Esophagus squamous epithelium (tissue), 5 donors: ENCODE results near the gene MNX1. TPM values are rescaled to one million over a fixed set of nuclear protein-coding genes. Genes with fewer than 3 reads are reported as not detected.

Source experiments
- DNase-seq: peaks from one replicate; lab custom pipeline; 2025; lab: John Stamatoyannopoulos, UW
- H3K27ac ChIP-seq, 4 donors: fragments of 200-600 bp; sonication (generic); one replicate each; pipeline ENCODE4 v1.5.1; 2016 to 2019; ENCODE audit warnings: mild to moderate bottlenecking in 1 of 4
- H3K27me3 ChIP-seq, 4 donors: fragments of 200-600 bp; sonication (generic); 1 replicate in 3 of 4; 2 replicates in 1 of 4; pipeline versions ENCODE4 v1.5.1 to v1.6.0; 2017 to 2021; ENCODE audit warnings: antibody characterized with exemption in 1 of 4
- H3K36me3 ChIP-seq, 3 donors: fragments of 200-600 bp; sonication (generic); one replicate each; pipeline ENCODE4 v1.5.1; 2016 to 2019
- H3K4me1 ChIP-seq, 3 donors: fragments of 200-600 bp; sonication (generic); one replicate each; pipeline ENCODE4 v1.5.1; 2017 to 2019
- H3K4me3 ChIP-seq, 4 donors: fragments of 200-600 bp; sonication (generic); 1 replicate in 3 of 4; 2 replicates in 1 of 4; pipeline ENCODE4 v1.5.1; 2016 to 2019; ENCODE audit warnings: mild to moderate bottlenecking in 2 of 4, moderate library complexity in 1 of 4
- H3K9me3 ChIP-seq, 3 donors: fragments of 200-600 bp; sonication (generic); one replicate each; pipeline ENCODE4 v1.5.1; 2016 to 2019
- CTCF ChIP-seq, 6 experiments: fragments of 450-650 bp in 4 of 6; fragments of 200-600 bp in 2 of 6; sonication (generic) in 2 of 6; IDR thresholded peaks; one replicate each; pipeline ENCODE4 v1.5.1; 2016 to 2019; ENCODE audit warnings: antibody characterized with exemption in 6 of 6, mild to moderate bottlenecking in 4 of 6, moderate library complexity in 4 of 6
- POLR2A ChIP-seq, 4 donors: fragments of 450-650 bp; IDR thresholded peaks; one replicate each; pipeline ENCODE4 v1.6.1; 2017; ENCODE audit warnings: antibody characterized with exemption in 4 of 4, mild to moderate bottlenecking in 4 of 4, moderate library complexity in 3 of 4
- WGBS, 2 donors: methylation state at CpG; one replicate each; pipeline ENCODE4 v1.1.5; 2018; 5-methylcytosine and 5-hydroxymethylcytosine counted together
- intact Hi-C: fragments of 100-400 bp; cut with DNase I; formaldehyde crosslinking; loops from one replicate; pipeline ENCODE4 v1.15.0; 2022
- total RNA-seq, 4 donors: library from RNA; depleted of rRNA; stranded (reverse); fragments of >200 nt; gene quantifications; one replicate each; pipeline ENCODE4 v1.1.0, GENCODE V29; 2016
- donor health status: DM: yes; HTN: yes; CAD: no.

MNX1 gene
- total RNA-seq, 4 donors from 2014 or later = 0.47 to 1.1 TPM; not detected in 2

DNA sequence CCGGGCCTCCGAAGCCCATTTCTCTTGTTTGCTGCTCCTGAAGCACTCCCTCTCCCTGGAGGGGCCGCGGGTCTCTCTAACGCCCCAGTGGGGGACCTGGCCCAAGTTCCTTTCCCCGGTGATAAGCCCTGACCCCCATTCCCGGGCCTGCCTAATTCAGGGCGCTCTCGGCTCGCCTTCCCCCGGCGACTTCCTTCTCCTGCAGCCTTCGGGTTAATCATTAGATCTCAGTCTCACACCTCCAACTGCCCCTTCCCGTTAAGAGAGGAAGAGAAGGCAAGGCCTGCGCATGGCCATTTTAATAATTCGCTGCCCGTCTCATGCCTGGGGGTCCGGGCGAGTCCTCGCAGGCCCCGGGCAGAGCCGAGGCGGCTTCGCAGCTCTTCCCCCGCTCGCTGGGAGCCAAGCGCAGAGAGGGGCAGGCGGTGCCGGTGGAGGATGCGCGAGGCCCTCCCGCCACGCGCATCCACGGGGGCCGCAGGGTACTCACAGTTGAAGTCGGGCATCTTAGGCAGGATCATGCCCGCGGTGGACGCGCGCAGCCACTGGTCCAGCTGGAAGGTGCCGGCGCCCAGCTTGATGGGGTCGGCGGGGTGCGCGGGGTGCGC is 1.2 kb downstream of the MNX1 start:
- no peak for TF ChIP-seq CTCF (IDR thresholded peaks at IDR 0.05)
- no peak for TF ChIP-seq POLR2A (IDR thresholded peaks at IDR 0.05)
- Histone ChIP-seq H3K4me1 (peaks cover 18 to 57% (median 25%) of the 10 kb centered on the region in 3 donors), H3K27ac (no peak overlapping the region), H3K9me3 (no peaks in the 10 kb centered on the region), H3K36me3 (no peaks in the 10 kb centered on the region), H3K4me3 (peak overlapping the region in 2 of 4 donors; percentile 31 to 54), H3K27me3 (peaks cover 18 to 98% (median 43%) of the 10 kb centered on the region in 4 donors)
- no peak for DNase-seq
- WGBS, 2 donors = 1 to 20% methylated on average over 3 to 12 of the region's 49 CpGs
- intact Hi-C loops = no loop called here

DNA sequence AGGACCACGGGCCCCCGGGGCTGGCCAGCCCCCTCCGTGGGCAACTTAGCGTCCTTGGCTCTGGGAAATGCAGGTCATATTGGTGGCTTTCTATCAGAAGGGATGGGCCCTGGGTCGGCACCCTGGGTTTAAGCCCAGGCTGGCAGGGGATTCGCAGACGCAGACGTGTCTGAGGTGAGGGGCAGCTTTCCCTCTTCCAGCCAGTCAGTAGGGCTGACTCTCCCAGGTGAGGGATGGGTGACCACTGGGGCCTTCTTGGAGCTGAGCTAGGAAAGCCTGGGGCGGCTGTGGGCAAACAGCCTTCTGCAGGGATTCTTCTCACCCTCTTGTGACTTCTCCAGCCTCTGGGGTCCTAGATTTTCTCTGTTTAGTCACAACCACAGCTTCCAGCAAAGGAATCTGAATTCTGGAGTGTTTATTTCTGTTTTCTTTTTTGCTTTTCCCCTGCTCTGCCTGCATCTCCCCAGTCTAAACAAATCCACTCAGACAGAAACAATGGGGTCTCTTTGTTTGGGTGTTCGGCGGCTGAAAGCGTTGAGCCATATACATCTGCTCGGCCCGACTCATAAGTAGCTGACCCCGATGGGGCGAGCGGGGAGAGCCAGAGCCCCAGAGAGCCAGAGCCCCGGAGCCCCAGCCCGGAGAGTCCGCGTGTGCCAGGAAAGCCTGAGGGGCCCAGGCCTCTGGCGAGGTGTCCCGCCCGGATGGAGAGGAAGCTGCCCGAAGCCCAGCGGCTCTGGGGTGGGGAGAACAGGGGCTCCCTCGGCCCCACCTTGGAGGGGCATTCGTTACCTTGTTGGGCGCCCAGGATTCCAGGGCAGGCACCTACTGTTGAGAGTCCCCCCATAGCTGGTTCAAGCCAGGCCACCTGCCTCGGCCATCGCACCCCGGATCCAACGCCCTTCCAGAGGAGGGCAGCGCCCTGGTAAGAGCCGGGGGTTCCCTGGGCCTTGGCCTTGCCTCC is 2.0 kb downstream of the MNX1 start:
- no peak overlapping the region for H3K27ac ChIP-seq
- 11 to 27% methylated on average over 5 to 8 of the region's 35 CpGs for WGBS, 2 donors
- H3K9me3 ChIP-seq = no peaks in the 10 kb centered on the region
- DNase-seq = no peak
- H3K36me3 ChIP-seq = no peaks in the 10 kb centered on the region
- TF ChIP-seq CTCF (IDR thresholded peaks at IDR 0.05) (no peak), POLR2A (IDR thresholded peaks at IDR 0.05) (no peak)
- intact Hi-C loops = no loop called here
- peaks cover 22 to 65% (median 32%) of the 10 kb centered on the region in 3 donors for H3K4me1 ChIP-seq
- H3K27me3 ChIP-seq = peaks cover 26 to 98% (median 51%) of the 10 kb centered on the region in 4 donors
- no peak overlapping the region for H3K4me3 ChIP-seq

- H3K4me3 ChIP-seq = no peak overlapping the region
- 28 to 31% methylated on average over 16 to 18 of the region's 18 CpGs for WGBS, 2 donors
- intact Hi-C loops = no loop called here
- no peak overlapping the region for H3K27ac ChIP-seq
- no peaks in the 10 kb centered on the region for H3K36me3 ChIP-seq
- no peaks in the 10 kb centered on the region for H3K9me3 ChIP-seq
- peaks cover 22 to 74% (median 38%) of the 10 kb centered on the region in 3 donors for H3K4me1 ChIP-seq
- TF ChIP-seq POLR2A (IDR thresholded peaks at IDR 0.05) (no peak), CTCF (IDR thresholded peaks at IDR 0.05) (no peak)
- peaks cover 35 to 98% (median 59%) of the 10 kb centered on the region in 4 donors for H3K27me3 ChIP-seq
- no peak for DNase-seq
Observed at GRCh38 chr7:157007470-157008066, 2.9 kb downstream of the MNX1 start.

- Histone ChIP-seq H3K4me3 (no peak overlapping the region), H3K9me3 (no peaks in the 10 kb centered on the region), H3K27ac (no peak overlapping the region), H3K36me3 (no peaks in the 10 kb centered on the region), H3K27me3 (peaks cover 39 to 98% (median 63%) of the 10 kb centered on the region in 4 donors), H3K4me1 (peaks cover 22 to 76% (median 38%) of the 10 kb centered on the region in 3 donors)
- intact Hi-C loops = no loop called here
- TF ChIP-seq POLR2A (IDR thresholded peaks at IDR 0.05) (no peak), CTCF (IDR thresholded peaks at IDR 0.05) (no peak)
- DNase-seq = no peak
- 26 to 34% methylated on average over 5 to 7 of the region's 7 CpGs for WGBS, 2 donors
Observed at GRCh38 chr7:157006829-157007469, 3.5 kb downstream of the MNX1 start.
